D341Med (cell line): ENCODE data around the gene B3GALT6.
A peak's percentile ranks its signal among the peaks of the same experiment; 100 is the strongest.

Experiments
- DNase-seq: peaks from one replicate; pipeline ENCODE4 v3.0.0; 2012; ENCODE audit warnings: low spot score

Gene B3GALT6

DNA sequence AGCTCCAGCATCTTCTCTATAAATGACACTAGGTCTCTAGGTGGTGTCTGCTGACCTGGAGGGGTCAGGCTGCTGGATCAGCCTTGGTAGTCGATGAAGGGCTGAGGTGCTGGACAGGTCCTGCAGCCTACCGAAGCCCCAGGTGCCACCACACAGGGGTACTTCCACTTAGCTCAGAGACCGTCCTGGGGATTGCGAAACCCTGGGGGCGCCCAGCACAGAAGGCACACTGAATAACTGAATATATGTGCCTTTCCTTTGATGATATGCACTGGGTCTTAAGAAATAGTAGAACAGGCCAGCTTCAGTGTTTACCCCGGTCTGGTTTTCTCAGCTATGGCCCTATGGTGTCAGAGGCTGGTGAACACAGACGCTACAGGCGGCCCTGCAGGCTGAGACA is 30.7 kb downstream of the B3GALT6 start:
- no peak for DNase-seq

- no peak for DNase-seq
These were observed 32.0 kb downstream of the B3GALT6 start for GRCh38 chr1:1264026-1264425.

- no peak for DNase-seq
These were observed 32.8 kb downstream of the B3GALT6 start for GRCh38 chr1:1264868-1265272.

DNA sequence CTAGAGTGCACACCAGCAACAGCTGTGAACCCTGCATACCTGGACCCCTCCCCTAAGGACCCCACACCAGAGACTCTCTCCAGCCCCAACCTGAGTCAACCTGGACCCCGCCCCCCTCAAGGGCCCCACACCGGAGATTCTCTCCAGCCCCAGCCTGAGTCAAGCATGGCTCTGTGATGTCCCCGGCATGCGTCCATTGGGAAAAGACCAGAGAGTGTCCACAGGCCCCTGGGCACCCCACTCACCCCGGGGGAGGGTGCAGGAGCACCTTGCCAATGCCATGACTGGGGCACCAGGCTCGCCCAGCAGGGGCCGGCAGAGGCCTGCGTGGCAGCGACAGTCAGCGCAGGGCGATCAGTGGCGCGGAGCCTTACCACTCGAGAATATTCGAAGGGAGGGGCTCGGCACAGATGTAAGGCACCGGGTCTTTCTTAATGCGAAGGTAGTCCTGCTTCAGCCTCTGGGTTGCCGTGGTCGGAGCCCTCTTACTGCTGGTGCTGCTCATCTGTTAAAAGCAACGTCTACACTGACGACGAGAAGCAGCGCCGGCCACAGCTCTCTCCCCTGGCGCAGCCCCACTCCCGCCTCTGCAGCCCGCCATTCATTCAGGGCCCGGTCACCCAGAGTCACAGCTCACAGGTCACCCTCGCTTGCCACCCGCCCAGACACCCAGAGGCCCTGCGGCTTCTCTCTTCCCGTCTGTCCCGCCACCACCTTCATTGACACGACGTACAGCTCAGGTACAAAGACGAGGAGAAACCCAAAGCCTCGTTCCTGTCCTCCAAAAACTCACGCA is 35.6 kb downstream of the B3GALT6 start:
- no peak for DNase-seq

- no peak for DNase-seq
These were observed 36.2 kb downstream of the B3GALT6 start for GRCh38 chr1:1268284-1268682.

GRCh38 chr1:1270813-1271212 is 38.8 kb downstream of the B3GALT6 start:
- DNase-seq: no peak

- DNase-seq: no peak
These were observed 40.5 kb downstream of the B3GALT6 start for GRCh38 chr1:1272341-1273208.

GRCh38 chr1:1273209-1273511 is 41.1 kb downstream of the B3GALT6 start:
- no peak for DNase-seq

- DNase-seq: peak; percentile 99
These were observed 41.7 kb downstream of the B3GALT6 start, which contains the start of gene UBE2J2 for GRCh38 chr1:1273512-1274298. TSS of gene UBE2J2 (minus strand) at chr1:1273854. CDS start at chr1:1267992, 5,862 bp downstream.

- DNase-seq: no peak
These were observed 42.4 kb downstream of the B3GALT6 start for GRCh38 chr1:1274299-1274930.

DNA sequence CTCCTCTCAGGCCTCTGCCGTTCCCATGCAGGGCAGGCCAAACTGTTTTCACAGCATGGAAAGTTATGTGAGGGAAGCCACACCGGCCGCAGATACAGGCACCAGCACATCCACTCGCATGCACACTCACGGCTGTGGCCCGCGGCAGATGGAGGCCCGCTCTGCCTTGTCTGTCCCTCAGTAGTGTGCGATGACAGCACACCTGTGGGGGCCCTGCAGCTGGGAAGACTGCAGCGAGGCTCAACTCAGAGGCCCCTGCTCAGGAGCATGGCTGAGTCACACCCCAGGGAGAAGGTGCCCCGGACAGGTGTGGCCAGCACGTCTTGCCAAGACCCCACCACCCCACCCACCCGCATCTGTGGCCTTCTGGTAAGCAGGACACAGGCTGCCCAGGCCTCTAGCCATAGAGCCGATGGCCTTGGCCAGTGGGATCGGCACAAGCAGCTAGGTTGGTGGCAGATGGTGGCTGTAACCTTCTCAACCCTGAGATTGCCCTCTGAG is 42.9 kb downstream of the B3GALT6 start:
- DNase-seq: no peak

DNA sequence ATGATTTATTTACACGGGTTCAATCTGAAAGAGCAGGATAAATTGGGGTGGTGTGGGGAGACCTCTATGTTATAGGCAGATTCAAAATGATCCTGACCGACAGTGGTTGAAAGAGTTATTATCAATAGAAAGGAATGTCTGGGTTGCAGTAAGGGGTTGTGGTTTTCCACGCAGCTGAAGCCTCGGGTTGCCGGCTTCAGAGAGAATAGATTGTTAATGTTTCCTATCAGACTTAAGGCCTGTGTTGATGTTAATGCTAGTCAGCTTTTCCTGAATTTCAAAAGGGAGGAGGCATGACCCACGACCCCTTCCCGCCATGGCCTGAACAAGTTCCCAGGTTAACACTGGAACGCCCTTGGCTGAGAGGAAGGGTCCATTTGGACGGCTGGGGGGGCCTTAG is 43.8 kb downstream of the B3GALT6 start:
- no peak for DNase-seq

DNA sequence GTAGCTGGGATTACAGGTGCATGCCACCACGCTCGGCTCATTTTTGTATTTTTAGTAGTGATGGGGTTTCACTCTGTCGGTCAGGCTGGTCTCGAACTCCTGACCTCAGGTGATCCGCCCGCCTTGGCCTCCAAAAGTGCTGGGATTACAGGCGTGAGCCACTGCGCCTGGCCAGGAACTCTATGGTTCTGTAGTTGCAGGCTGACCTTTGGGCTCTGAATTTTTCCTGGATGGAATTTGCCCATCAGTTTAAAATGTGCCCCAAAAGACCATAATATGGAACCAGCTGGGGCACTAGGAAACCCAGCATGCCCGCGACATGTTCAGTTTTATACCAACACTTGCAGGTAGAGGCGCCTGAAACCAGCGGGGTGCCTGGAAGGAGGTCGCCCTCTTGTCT is 46.6 kb downstream of the B3GALT6 start:
- no peak for DNase-seq

- no peak for DNase-seq
These were observed 47.0 kb downstream of the B3GALT6 start for GRCh38 chr1:1279028-1279427.

- no peak for DNase-seq
These were observed 48.9 kb downstream of the B3GALT6 start for GRCh38 chr1:1280782-1281481.

DNA sequence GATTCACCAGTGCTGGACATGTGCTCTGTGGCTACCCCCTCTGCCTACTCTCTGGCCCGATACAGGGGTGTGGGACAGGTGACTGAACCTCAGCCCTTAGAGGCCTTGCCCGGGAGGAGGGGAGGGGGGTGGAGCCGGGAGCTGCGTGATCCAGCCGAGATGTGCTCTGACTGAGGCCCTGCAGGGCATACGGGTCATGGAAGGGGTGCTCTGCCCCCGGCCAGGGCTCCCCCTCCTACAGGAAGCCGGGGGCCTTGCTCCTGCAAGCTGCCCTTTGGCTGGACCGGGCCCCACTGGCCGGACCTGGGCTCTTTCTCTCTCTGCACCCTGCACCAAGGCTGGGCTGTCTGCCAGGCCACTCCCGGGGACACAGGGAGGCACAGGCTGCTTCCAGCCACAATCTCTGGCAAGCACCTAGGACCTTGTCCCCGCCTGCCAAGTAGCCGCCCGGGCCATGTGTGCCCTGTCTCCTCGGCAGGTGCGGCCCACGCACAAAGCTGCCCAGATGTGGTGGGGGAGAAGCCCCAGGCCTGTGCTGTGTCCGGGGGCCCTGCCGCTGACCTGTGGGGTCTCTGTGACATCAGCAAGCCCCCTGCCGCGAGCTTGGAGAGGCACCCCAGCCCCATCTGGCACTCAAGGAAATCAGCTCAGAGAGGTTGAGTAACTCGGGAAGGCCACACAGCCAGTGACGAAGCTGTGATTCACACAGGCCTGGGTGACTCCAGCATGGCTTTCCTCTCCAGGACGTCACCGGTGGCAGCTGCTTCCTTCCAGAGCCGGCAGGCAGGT is 49.7 kb downstream of the B3GALT6 start:
- DNase-seq: no peak

GRCh38 chr1:1282998-1283397 is 51.0 kb downstream of the B3GALT6 start:
- DNase-seq: no peak

GRCh38 chr1:1283821-1284220 is 51.8 kb downstream of the B3GALT6 start:
- peak; percentile 68 for DNase-seq
